Brain microvascular endothelial cell (primary cell): ENCODE measurements around the gene DSE.

ENCODE experiments used
- DNase-seq: peaks from one replicate; pipeline ENCODE4 v3.0.0-alpha.2; 2020
- H3K27ac ChIP-seq: fragments of 250-450 bp; sonication (Bioruptor Pico); 2 replicates; pipeline ENCODE4 v1.5.1; 2020; ENCODE audit warnings: mild to moderate bottlenecking, moderate library complexity
- H3K27me3 ChIP-seq: fragments of 250-450 bp; sonication (Bioruptor Pico); replicated peaks from 2 replicates; pipeline ENCODE4 v1.5.1; 2020; ENCODE audit warnings: mild to moderate bottlenecking
- H3K36me3 ChIP-seq: fragments of 250-450 bp; sonication (Bioruptor Pico); replicated peaks from 2 replicates; pipeline ENCODE4 v1.5.1; 2020; ENCODE audit warnings: mild to moderate bottlenecking
- H3K4me3 ChIP-seq: 2 replicates; pipeline ENCODE4 v1.5.1; 2011; ENCODE audit warnings: low read depth, mild to moderate bottlenecking, control low read depth, low read length, moderate library complexity
- in situ Hi-C: cut with HindIII; loops from 2 replicates; pipeline ENCODE4 v1.10.0; 2017; ENCODE audit warnings: low sequenced_read_pairs, low pct_ligation_motif_present
- TF ChIP-seq, protein P1 (sequence below): IDR thresholded peaks from 2 replicates; pipeline ENCODE4 v1.5.1; 2011; ENCODE audit warnings: low read depth, mild to moderate bottlenecking, moderate library complexity, low read length, control low read depth, inconsistent platforms; ENCODE audit errors: missing control alignments

Gene DSE

GRCh38 chr6:116354236-116354635 lies 16.5 kb upstream of the DSE start:
- TF ChIP-seq, protein P1, sequence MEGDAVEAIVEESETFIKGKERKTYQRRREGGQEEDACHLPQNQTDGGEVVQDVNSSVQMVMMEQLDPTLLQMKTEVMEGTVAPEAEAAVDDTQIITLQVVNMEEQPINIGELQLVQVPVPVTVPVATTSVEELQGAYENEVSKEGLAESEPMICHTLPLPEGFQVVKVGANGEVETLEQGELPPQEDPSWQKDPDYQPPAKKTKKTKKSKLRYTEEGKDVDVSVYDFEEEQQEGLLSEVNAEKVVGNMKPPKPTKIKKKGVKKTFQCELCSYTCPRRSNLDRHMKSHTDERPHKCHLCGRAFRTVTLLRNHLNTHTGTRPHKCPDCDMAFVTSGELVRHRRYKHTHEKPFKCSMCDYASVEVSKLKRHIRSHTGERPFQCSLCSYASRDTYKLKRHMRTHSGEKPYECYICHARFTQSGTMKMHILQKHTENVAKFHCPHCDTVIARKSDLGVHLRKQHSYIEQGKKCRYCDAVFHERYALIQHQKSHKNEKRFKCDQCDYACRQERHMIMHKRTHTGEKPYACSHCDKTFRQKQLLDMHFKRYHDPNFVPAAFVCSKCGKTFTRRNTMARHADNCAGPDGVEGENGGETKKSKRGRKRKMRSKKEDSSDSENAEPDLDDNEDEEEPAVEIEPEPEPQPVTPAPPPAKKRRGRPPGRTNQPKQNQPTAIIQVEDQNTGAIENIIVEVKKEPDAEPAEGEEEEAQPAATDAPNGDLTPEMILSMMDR: no peak
- in situ Hi-C loops: no loop called here

GRCh38 chr6:116355796-116356195 lies 15.0 kb upstream of the DSE start:
- no peaks in the 10 kb centered on the region for H3K27me3 ChIP-seq
- in situ Hi-C loops: no loop called here
- H3K27ac ChIP-seq: no peak overlapping the region
- TF ChIP-seq, protein P1: no peak
- H3K36me3 ChIP-seq: no peaks in the 10 kb centered on the region
- H3K4me3 ChIP-seq: no peak overlapping the region
- DNase-seq: no peak

More at GRCh38 chr6:116354236-116354635, 16.5 kb upstream of the DSE start:
- no peaks in the 10 kb centered on the region for H3K36me3 ChIP-seq
- H3K4me3 ChIP-seq: no peak overlapping the region
- no peak overlapping the region for H3K27ac ChIP-seq
- DNase-seq: no peak
- H3K27me3 ChIP-seq: no peaks in the 10 kb centered on the region

GRCh38 chr6:116359131-116359530 lies 11.6 kb upstream of the DSE start:
- no peaks in the 10 kb centered on the region for H3K36me3 ChIP-seq
- no peak for DNase-seq
- H3K27ac ChIP-seq: no peak overlapping the region
- in situ Hi-C loops: no loop called here
- no peak overlapping the region for H3K4me3 ChIP-seq
- TF ChIP-seq, protein P1: no peak
- H3K27me3 ChIP-seq: no peaks in the 10 kb centered on the region

GRCh38 chr6:116359835-116360234 lies 10.9 kb upstream of the DSE start:
- Histone ChIP-seq H3K36me3 (no peaks in the 10 kb centered on the region), H3K27me3 (no peaks in the 10 kb centered on the region), H3K4me3 (no peak overlapping the region), H3K27ac (no peak overlapping the region)
- DNase-seq: no peak
- TF ChIP-seq, protein P1: no peak
- in situ Hi-C loops: no loop called here

DNA sequence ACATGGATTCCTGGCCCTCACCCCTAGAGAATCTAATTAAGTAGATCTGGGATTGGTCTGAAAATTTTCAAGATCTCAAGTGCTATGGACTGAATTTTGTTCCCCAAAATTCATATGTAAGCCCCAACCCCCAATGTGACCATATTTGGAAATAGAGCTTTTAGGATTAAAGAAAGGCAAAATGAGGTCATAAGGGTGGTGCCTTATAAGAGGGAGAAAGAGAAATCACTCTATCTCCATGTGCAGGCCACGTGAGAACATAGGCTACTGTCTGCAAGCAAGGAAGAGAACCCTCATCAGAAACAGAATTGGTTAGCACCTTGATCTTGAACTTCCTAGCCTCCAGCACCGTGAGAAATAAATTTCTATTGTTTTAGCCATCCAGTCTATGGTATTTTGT lies 8.5 kb upstream of the DSE start:
- Histone ChIP-seq H3K4me3 (no peak overlapping the region), H3K36me3 (no peaks in the 10 kb centered on the region), H3K27ac (no peak overlapping the region), H3K27me3 (no peaks in the 10 kb centered on the region)
- TF ChIP-seq, protein P1: no peak
- in situ Hi-C loops: no loop called here
- no peak for DNase-seq

DNA sequence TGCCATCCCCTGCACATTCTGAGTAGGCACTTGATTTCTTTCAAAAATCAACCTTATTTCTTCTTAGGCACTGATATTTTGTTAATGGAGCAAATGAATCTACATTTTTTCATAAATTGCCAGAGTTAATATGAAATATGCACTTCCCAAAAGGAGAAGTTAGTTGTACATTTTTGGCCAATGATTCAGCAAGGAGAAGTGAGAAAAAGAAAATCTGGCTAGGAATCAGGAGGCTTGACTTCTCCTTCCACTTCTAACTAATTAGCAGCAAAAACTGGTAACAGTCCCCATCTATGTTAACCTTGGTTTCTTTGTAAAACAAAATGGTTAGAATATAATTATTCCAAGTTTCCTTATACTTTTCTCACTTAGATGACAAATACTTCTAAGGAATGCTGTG lies 7.0 kb upstream of the DSE start:
- Histone ChIP-seq H3K36me3 (no peaks in the 10 kb centered on the region), H3K27ac (no peak overlapping the region), H3K4me3 (no peak overlapping the region), H3K27me3 (no peaks in the 10 kb centered on the region)
- in situ Hi-C loops: no loop called here
- no peak for DNase-seq
- TF ChIP-seq, protein P1: no peak
